ENCODE measurements around the gene PRF1. TPM values are rescaled to one million over a fixed set of nuclear protein-coding genes. Genes with fewer than 3 reads are reported as not detected.

The PRF1 gene
- polyA plus RNA-seq, 1 experiment: not detected

- no peaks in the 10 kb centered on the region for H3K36me3 ChIP-seq (ENCODE audit: control insufficient read depth, insufficient read depth, low read length)
- no peak overlapping the region for H3K4me3 ChIP-seq (ENCODE audit: low read depth, low read length)
- TF ChIP-seq CTCF (IDR thresholded peaks at IDR 0.05; ENCODE audit: insufficient read depth, low read depth, low read length): no peak
- POLR2A ChIA-PET: no interaction called here
- H3K27me3 ChIP-seq (ENCODE audit: control insufficient read depth, insufficient read depth, low read length): peaks cover 5% of the 10 kb centered on the region; the same call in 1 of the 2 replicates
- DNase-seq (ENCODE audit: low read depth): no peak
- CTCF ChIA-PET: no interaction called here
These were observed 24.1 kb downstream of the PRF1 start for GRCh38 chr10:70578371-70578947.

DNA sequence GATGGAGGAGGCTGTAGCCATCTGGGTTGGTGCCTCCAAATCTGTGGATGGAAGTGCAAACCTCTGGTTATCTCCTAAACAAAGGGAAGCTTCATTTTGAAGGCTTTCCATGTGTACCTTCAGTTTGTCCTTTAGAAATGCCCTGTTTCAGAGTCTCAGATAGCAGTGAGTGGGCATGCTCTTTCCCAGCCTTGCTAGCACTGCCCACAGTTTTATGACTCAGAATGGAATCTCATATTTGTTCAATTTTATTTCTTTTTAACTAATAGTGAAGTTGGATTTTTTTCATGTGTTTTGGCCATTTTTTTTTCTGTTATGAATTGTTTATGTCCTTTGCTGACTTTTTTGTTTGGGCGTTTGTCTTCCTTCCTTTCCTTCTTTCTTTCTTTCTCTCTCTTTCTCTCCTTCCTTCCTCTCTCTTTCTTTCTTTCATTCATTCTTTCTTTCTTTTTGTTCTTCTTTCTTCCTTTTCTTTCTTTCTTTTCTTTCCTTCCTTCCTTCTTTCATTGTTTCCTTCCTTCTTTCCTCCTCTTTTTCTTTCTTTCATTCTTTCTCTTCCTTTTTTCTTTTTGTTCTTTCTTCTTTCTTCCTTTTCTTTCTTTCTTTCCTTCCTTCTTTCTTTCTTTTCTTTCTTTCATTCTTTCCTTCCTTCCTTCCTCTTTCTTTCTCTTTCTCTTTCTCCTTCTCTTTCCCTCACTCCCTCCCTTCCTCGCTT is 25.6 kb downstream of the PRF1 start:
- Histone ChIP-seq H3K36me3 (ENCODE audit: control insufficient read depth, insufficient read depth, low read length) (no peaks in the 10 kb centered on the region), H3K4me3 (ENCODE audit: low read depth, low read length) (no peak overlapping the region), H3K27me3 (ENCODE audit: control insufficient read depth, insufficient read depth, low read length) (peaks cover 4% of the 10 kb centered on the region; the same call in 1 of the 2 replicates)
- no peak for DNase-seq (ENCODE audit: low read depth)
- CTCF ChIA-PET: interaction anchor here (0.7 to 1.4 kb wide), 2 partner anchors 26 to 139 kb away, joined by 3 to 9 read pairs; no protein-coding TSS in a partner anchor
- TF ChIP-seq CTCF (IDR thresholded peaks at IDR 0.05; ENCODE audit: insufficient read depth, low read depth, low read length): no peak
- POLR2A ChIA-PET: no interaction called here

GRCh38 chr10:70575874-70576802 is 26.4 kb downstream of the PRF1 start:
- H3K36me3 ChIP-seq (ENCODE audit: control insufficient read depth, insufficient read depth, low read length): no peaks in the 10 kb centered on the region
- peaks cover 4% of the 10 kb centered on the region; the same call in 1 of the 2 replicates for H3K27me3 ChIP-seq (ENCODE audit: control insufficient read depth, insufficient read depth, low read length)
- no peak overlapping the region for H3K4me3 ChIP-seq (ENCODE audit: low read depth, low read length)
- no peak for DNase-seq (ENCODE audit: low read depth)
- POLR2A ChIA-PET: no interaction called here
- TF ChIP-seq CTCF (IDR thresholded peaks at IDR 0.05; ENCODE audit: insufficient read depth, low read depth, low read length): no peak
- CTCF ChIA-PET: interaction anchor here (1.2 to 1.4 kb wide), 2 partner anchors 16 to 25 kb away, joined by 3 to 9 read pairs; no protein-coding TSS in a partner anchor

GRCh38 chr10:70575486-70575873 is 27.1 kb downstream of the PRF1 start:
- no peak for TF ChIP-seq CTCF (IDR thresholded peaks at IDR 0.05; ENCODE audit: insufficient read depth, low read depth, low read length)
- no peak for DNase-seq (ENCODE audit: low read depth)
- Histone ChIP-seq H3K27me3 (ENCODE audit: control insufficient read depth, insufficient read depth, low read length) (peaks cover 5% of the 10 kb centered on the region; the same call in 1 of the 2 replicates), H3K4me3 (ENCODE audit: low read depth, low read length) (no peak overlapping the region), H3K36me3 (ENCODE audit: control insufficient read depth, insufficient read depth, low read length) (no peaks in the 10 kb centered on the region)
- CTCF ChIA-PET: interaction anchor here (1.2 to 1.4 kb wide), 2 partner anchors 16 to 24 kb away, joined by 3 to 9 read pairs; no protein-coding TSS in a partner anchor
- POLR2A ChIA-PET: no interaction called here
